Spleen (tissue), 11 donors: ENCODE results near the gene ACOT13. TPM values are rescaled to one million over a fixed set of nuclear protein-coding genes. Genes with fewer than 3 reads are reported as not detected.

Source experiments
- DNase-seq: peaks from one replicate; pipeline ENCODE4 v3.0.0-alpha.2; 2020
- H3K27ac ChIP-seq, 8 donors: fragments of 200-600 bp; sonication (generic) in 7 of 8; 1 replicate in 4 of 8; 2 replicates in 4 of 8; pipeline versions ENCODE4 v1.5.0 to v1.8.0; 2016 to 2021; ENCODE audit warnings: inconsistent platforms in 4 of 8, mild to moderate bottlenecking in 4 of 8, moderate library complexity in 1 of 8
- H3K27me3 ChIP-seq, 7 donors: fragments of 200-600 bp; sonication (generic) in 6 of 7; replicated peaks in 1 of 7; 1 replicate in 4 of 7; 2 replicates in 3 of 7; pipeline versions ENCODE4 v1.5.0 to v1.8.0; 2016 to 2021; ENCODE audit warnings: inconsistent platforms in 3 of 7, mild to moderate bottlenecking in 1 of 7
- H3K36me3 ChIP-seq, 6 donors: fragments of 200-600 bp; sonication (generic) in 5 of 6; 1 replicate in 4 of 6; 2 replicates in 2 of 6; pipeline versions ENCODE4 v1.5.0 to v1.8.0; 2016 to 2021; ENCODE audit warnings: inconsistent platforms in 2 of 6
- H3K4me1 ChIP-seq, 6 donors: fragments of 200-600 bp; sonication (generic) in 5 of 6; 1 replicate in 3 of 6; 2 replicates in 3 of 6; pipeline versions ENCODE4 v1.5.0 to v1.8.0; 2016 to 2021; ENCODE audit warnings: inconsistent platforms in 3 of 6
- H3K4me3 ChIP-seq, 8 donors: fragments of 200-600 bp; sonication (generic) in 7 of 8; 1 replicate in 4 of 8; 2 replicates in 4 of 8; pipeline versions ENCODE4 v1.5.0 to v1.8.0; 2016 to 2021; ENCODE audit warnings: inconsistent platforms in 4 of 8, mild to moderate bottlenecking in 4 of 8, moderate library complexity in 2 of 8
- H3K9me3 ChIP-seq, 8 donors: fragments of 200-600 bp; sonication (generic) in 7 of 8; 1 replicate in 4 of 8; 2 replicates in 4 of 8; pipeline versions ENCODE4 v1.5.0 to v1.8.0; 2016 to 2021; ENCODE audit warnings: inconsistent platforms in 4 of 8
- CTCF ChIP-seq, 11 experiments: fragments of 200-600 bp in 7 of 11; fragments of 450-650 bp in 4 of 11; sonication (generic) in 4 of 11; IDR thresholded peaks in 8 of 11; conservative IDR thresholded peaks in 3 of 11; 1 replicate in 7 of 11; 2 replicates in 4 of 11; pipeline versions ENCODE4 v1.4.0 to v1.8.0; 2016 to 2021; ENCODE audit warnings: antibody characterized with exemption in 11 of 11, inconsistent platforms in 4 of 11, mild to moderate bottlenecking in 1 of 11
- POLR2A ChIP-seq, 3 donors: fragments of 450-650 bp; IDR thresholded peaks; one replicate each; pipeline ENCODE4 v1.5.1; 2017; ENCODE audit warnings: antibody characterized with exemption in 3 of 3, mild to moderate bottlenecking in 1 of 3
- POLR2AphosphoS5 ChIP-seq, 3 donors: sonication (generic); formaldehyde crosslinking; IDR thresholded peaks; one replicate each; pipeline ENCODE4 v1.5.1; 2017; ENCODE audit warnings: antibody characterized with exemption in 3 of 3
- WGBS, 5 donors: extraction: QIAGEN DNeasy Blood & Tissue Kit in 3 of 5; methylation state at CpG; one replicate each; pipeline versions ENCODE4 v1.1.5 to v1.1.7; 2013 to 2018; 5-methylcytosine and 5-hydroxymethylcytosine counted together
- intact Hi-C: fragments of 100-400 bp; cut with DNase I; formaldehyde crosslinking; loops from one replicate; pipeline ENCODE4 v1.15.0; 2023; ENCODE audit warnings: low total_unique reads
- polyA plus RNA-seq, 3 donors: library from polyadenylated mRNA; stranded (reverse); fragments of 200-250 nt; gene quantifications; one replicate each; pipeline ENCODE4 v1.2.1, GENCODE V29; 2013
- total RNA-seq, 7 donors: library from RNA; depleted of rRNA in 3 of 7; stranded (reverse); fragments of >200 nt in 3 of 7; fragmentation: NEBNext Ultra II Directional in 4 of 7; extraction: Animal tissue kit (Norgen Biotek cat#: 25700) in 4 of 7; gene quantifications; one replicate each; pipeline versions ENCODE4 v1.1.0 to v1.2.1, GENCODE V29; 2016 to 2021
- donor health status: healthy with polysubstance abuse.
- donor health status: DM: no; HTN: no; CAD: no; lungs with moderate emphysema.
- donor health status: DM: no; HTN: no; CAD: no.
- donor health status: Bipolar disorder and iron deficiency.
- donor health status: healthy.
- donor health status: DM: no; HTN: no; CAD: no.
- donor health status: DM: yes; HTN: yes; CAD: no.

The ACOT13 gene
- total and polyA plus RNA-seq, 10 donors: 3.5 to 18.6 (median 12.7) TPM

- WGBS, 5 donors: 94 to 98% (median 97%) methylated on average over 10 of the region's 10 CpGs
- H3K36me3 ChIP-seq: peaks cover 0 to 58% (median 22%) of the 10 kb centered on the region in 6 donors
- no peak for DNase-seq
- H3K4me3 ChIP-seq: no peak overlapping the region
- H3K9me3 ChIP-seq: no peaks in the 10 kb centered on the region
- no peaks in the 10 kb centered on the region for H3K27me3 ChIP-seq
- intact Hi-C loops: no loop called here
- TF ChIP-seq POLR2AphosphoS5 (IDR thresholded peaks at IDR 0.05) (no peak), CTCF (IDR thresholded peaks at IDR 0.05 in 8 of 11, conservative IDR thresholded peaks at IDR 0.05 in 3 of 11) (no peak), POLR2A (IDR thresholded peaks at IDR 0.05) (no peak)
- H3K27ac ChIP-seq: no peak overlapping the region
- peaks cover 18 to 65% (median 33%) of the 10 kb centered on the region in 6 donors for H3K4me1 ChIP-seq
Observed at GRCh38 chr6:24662236-24662635, 4.6 kb upstream of the ACOT13 start.

GRCh38 chr6:24663189-24663588 lies 3.7 kb upstream of the ACOT13 start:
- intact Hi-C loops: no loop called here
- Histone ChIP-seq H3K4me1 (peaks cover 23 to 70% (median 42%) of the 10 kb centered on the region in 6 donors), H3K36me3 (peaks cover 0 to 49% (median 19%) of the 10 kb centered on the region in 6 donors), H3K27ac (no peak overlapping the region), H3K4me3 (no peak overlapping the region), H3K9me3 (no peaks in the 10 kb centered on the region), H3K27me3 (no peaks in the 10 kb centered on the region)
- DNase-seq: no peak
- no peak for TF ChIP-seq POLR2AphosphoS5 (IDR thresholded peaks at IDR 0.05)
- TF ChIP-seq CTCF (IDR thresholded peaks at IDR 0.05 in 8 of 11, conservative IDR thresholded peaks at IDR 0.05 in 3 of 11): no peak
- TF ChIP-seq POLR2A (IDR thresholded peaks at IDR 0.05): no peak
- 95 to 100% (median 100%) methylated on average over 1 of the region's 1 CpG for WGBS, 5 donors

GRCh38 chr6:24664046-24664987 lies 2.6 kb upstream of the ACOT13 start:
- intact Hi-C loops: no loop called here
- peak overlapping the region in 1 of 8 donors; percentile 88 for H3K4me3 ChIP-seq
- H3K4me1 ChIP-seq: peaks cover 23 to 70% (median 49%) of the 10 kb centered on the region in 6 donors

More at GRCh38 chr6:24664046-24664987, 2.6 kb upstream of the ACOT13 start:
- no peak for TF ChIP-seq POLR2AphosphoS5 (IDR thresholded peaks at IDR 0.05)
- TF ChIP-seq CTCF (IDR thresholded peaks at IDR 0.05 in 8 of 11, conservative IDR thresholded peaks at IDR 0.05 in 3 of 11): no peak
- TF ChIP-seq POLR2A (IDR thresholded peaks at IDR 0.05): no peak
- DNase-seq: no peak
- H3K27ac ChIP-seq: peak overlapping the region in 3 of 8 donors; percentile 6 to 95 (median 93)
- H3K27me3 ChIP-seq: no peaks in the 10 kb centered on the region
- 93 to 99% (median 97%) methylated on average over 7 of the region's 7 CpGs for WGBS, 5 donors
- H3K36me3 ChIP-seq: peaks cover 0 to 47% (median 19%) of the 10 kb centered on the region in 6 donors
- no peaks in the 10 kb centered on the region for H3K9me3 ChIP-seq
